Activated CD4-positive, alpha-beta T cell treated with anti-CD3 and anti-CD28 coated beads, Interleukin-2, amount 50 U/mL, for 1 hour (primary cell): Measurements from ENCODE around the gene CREBBP.

Experiments used
- DNase-seq: peaks from one replicate; pipeline ENCODE4 v3.0.0-alpha.2; 2020

The CREBBP gene

DNA sequence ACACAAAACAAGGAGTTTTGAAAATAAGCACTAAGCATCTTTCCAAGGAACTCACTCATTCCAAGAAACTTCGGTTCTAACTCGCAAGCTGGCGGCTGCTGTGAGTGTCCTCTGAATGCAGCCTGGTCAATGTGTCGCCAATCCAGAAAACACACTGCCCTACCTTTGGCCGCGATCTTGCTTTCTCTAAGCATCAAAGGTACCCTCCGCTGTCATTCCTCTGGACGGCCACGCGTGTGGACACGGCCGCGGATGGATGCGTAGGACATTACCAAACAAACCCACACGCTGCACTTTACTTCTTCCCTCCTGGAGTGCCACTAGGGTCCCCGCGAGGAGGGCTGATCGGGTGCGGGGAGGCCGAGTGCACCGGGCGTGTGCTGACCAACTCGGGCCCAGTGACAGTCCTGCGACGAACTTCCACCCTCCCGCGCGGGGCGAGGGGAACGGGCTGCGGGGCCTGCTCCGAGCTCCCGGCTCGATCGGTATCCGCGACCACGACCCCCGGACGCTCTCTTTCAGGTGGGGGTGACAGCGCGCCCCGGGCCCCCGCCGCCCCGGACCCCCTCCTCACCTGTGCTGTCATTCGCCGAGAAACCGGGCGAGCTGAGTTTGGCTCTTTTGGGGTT lies 1.1 kb downstream of the CREBBP start:
- peak; percentile 9 for DNase-seq

DNA sequence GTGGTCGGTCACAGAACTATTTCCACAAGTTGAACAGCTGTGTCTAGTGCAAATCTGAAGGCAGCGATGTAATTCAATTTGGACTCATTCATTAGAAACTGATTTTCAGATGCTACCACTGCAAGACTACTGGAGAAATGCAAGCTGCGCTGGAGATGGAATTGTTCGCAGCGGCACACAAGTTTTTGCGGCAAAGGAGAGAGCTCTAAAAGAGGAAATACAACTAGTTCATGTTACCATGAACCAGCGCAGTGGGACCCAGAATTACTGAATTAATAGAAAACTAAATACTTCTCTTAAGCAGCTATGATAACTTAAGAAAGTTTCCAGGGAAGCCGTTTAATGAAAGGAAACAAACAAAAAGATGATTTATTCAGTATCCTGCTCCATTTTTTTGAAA lies 1.9 kb downstream of the CREBBP start:
- no peak for DNase-seq

DNA sequence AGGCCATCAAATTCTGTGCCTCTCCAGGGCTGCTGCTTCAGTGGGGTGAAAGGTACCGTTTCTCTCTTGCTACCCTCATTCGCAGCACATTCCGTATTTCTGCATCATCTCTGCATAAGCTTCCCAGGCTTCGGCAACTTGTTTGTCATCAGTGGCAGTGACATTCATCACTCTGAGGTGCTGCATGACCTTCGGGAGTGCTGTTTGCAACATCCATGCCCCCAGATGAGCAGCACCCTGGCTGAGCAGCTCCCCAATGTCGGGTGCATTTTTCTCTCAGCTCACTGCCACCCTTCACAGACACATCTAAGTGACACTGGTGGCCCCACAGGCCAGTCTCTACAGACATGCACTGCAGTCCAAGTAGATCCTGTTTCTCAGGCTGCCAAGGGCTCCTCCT lies 3.8 kb downstream of the CREBBP start:
- no peak for DNase-seq

DNA sequence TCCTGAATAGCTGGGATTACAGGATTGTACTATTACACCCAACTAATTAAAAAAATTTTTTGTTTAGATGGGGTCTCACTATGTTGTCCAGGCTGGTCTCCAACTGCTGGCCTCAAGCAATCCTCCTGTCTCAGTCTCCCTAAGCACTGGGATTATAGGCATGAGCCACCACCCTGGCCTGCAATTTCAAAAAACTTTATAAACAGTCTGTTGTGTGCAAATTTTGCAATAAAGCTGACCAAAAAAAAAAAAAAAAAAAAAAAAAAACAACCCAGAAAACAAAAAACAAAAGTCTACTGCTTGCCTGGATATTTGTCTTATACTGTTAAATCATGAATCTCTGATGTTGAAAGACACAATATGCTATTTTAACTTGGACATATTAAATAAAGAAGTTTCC lies 4.4 kb downstream of the CREBBP start:
- DNase-seq, result no peak

DNA sequence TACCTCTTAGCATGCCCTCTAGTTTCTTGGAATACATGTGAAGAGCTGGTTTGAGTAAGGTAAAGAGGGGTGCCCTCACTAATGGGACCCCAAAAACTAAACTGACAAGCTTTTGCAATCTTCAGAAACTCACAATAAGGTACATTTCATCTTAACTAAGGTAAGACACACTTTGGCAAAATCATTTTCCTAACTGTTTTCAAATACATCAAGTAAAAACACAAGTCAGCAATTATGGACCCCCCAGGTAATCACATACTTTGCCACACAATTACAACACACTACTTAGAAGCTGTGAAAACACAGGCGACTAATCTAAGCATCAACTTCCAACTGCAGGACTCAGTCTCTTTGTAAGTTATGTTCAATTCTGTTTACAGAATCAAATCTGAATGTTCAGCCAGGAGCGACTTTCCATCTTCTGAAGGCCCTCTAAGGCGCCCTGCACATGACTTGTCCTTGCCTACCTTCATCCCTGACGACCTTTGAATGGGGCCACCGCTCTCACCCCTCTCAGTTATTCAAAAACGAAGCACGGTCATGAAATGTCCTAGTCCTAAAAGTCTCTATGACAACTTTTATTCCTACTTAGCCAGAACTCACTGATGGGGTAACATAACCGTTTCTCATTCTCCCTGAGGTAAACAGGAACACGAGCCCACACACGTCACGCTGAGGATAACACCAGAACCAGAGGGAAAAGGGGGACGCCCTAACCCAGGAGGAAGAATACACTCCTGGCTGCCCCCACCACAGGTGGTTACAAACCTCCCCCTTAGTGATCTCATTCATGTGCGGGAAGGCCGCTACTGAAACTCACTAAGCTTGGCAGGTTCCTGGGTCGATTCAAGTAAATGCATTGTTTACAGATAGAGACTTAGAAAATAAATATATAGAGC lies 5.5 kb downstream of the CREBBP start:
- no peak for DNase-seq

DNA sequence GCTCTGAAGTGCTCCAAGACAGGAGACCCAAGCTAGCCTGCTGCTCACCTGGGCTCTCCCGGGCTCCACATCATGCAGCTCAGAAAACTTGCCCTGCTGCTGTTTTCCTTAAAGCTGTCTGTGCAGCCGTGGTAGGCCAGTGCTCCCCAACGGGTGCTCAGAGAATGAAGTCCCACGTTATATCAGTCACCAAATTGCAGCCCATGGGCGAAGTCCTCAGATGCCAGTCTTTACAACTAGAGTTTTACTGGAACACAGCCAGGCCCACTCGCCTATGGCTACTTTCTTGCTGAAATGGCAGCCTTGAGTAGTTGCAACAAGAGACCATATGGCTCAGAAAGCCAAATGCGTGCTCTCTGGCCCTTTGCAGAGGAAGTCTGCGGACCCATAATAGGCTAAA lies 6.3 kb downstream of the CREBBP start:
- no peak for DNase-seq

DNA sequence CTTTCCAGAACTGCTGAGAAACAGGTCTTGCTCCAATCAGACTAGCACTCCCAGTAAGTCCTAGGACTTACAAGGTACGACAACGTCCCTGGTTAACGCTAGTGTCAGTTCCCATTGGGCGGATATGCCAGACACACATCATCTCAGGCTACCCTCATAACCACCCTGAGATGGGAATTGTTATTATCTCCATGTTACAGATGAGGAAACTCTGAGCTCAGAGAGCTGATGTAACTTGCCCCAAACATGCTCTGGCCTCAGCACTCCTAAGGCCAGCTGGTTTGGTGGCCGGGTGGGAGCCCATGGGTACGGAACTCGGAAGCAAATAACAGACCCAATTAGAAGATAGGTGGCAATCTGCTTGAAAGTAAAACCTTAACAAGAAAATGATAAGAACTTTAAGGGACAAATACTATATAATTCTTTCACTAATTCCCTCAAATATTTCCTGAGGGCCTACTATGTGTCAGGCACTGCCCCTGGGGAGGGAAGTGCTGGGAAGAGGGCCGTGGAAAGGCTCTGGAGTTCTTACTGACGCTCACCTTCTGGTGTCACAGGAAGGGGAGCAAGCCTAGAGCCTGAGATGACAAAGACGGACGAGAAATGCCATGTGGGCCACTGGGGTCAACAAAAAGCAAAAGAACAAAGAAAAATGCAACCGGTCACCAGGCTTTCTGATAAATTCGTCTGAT lies 6.9 kb downstream of the CREBBP start:
- DNase-seq, result no peak

DNA sequence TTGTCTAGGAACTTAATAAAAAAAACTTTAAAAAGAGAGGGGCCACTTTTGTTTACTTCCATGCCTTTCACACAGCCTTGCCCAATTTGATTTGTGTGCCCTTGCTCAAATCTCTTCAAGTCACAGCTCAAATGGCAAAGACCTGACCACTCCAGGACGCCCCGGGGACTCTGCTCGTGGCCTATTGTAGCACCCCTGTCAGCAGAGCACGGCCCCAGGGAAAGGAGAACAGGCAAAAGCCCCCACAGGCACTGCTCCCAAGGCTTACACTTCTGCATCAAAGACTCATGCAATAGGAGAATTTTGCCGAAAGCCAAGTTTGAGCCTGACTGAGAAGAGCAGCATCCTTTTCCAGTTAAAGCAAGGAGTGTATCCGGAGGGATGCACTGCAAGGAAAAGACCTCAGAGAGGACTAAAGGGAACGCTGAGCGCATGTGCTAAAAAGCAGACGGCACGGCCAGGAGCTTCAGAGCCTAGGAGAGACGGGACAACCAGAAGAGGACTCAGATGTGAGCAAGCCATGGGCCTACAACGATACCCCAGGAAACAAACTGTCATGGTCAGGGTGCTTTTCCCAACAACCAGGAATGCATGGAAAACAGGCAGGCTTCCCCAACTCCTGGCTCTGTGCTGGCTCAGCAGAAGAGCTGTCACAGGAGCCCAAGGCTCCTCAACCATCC lies 8.2 kb downstream of the CREBBP start:
- no peak for DNase-seq

DNA sequence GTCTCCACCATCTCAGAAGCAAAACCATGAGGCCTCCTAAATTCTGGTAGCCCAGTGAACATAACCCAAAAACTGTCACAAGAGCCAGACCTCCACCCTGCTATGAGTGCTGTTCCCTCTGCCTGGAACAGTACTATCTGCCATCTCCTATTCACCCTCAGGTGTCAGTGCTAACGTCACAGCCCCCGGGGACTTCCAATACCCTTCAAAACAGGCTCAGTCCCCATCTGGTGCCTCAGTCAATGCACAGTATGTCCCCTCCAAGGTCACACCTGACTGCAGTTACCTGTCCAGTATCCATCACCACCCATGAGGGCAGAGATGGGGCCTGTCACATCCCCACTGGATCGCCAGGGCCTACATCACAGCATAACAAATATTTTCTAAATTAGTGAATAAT lies 11.5 kb downstream of the CREBBP start:
- no peak for DNase-seq

DNA sequence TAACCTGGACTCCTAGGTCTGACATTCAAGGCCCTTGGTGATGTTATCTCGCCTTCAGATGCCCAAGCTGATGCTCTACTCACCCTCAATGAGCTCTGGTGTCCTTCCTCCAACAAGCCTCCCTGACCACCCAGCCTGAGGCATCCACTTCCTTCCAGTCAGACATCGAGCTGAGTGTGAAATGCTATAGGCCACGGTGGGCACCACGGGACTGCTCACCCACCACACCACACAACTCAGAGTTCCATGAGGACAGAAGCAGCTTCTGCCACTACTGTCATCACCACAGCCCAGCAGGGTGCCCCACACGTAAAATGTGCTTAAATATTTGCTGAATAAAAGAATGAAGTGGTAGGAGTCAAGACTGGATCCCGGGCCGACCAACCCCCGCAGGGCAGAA lies 12.0 kb downstream of the CREBBP start:
- DNase-seq, result no peak

DNA sequence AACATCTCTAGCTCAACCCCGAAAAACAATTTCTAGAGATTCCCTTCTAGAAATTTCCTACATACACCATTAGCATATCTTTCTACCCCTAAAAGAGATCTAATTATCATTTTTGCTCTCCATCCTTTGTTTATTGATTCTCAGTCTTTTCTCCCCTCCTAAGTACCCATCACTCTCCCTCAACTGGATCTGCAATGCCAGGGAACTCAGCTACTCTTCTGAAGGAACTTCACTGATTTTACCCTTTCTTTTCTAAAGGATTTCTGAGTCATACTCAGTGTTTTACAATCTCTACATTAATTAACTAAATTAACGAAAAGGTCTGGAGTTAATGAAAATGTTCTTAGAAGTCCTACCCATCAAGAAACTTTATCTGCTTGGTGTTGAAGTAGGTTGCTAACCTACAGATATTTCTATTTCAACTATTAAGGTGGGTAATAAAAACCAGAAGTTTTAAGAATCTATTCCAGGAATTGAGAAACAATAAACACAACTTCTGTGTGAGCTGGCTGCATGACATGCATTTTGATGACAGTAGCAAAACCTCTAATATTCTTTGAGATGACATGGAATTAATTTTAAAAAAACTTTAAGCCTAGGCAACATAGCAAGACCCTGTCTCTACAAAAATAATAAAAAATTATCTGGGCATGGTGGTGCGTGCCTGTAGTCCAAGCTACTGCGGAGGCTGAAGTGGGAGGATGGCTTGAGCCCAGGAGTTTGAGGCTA lies 13.6 kb downstream of the CREBBP start:
- DNase-seq, result no peak

DNA sequence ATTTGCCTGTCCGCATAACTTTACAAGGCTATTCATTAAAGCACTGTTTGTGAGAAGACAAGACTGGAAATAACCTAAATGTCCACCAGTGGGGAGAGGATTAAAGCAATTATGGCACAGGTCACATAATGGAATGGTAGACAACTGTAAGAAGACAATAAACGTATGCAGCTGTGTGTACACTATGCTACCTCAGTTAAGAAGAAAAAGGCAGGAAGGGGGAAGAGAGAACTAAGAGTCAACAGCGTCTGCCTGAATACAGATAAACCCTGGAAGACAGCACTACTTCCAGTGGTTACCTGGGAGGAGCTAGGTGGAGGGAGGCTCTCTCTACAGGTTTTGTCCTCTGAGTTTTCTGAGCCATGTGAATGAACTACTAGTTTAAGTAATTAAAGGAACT lies 15.3 kb downstream of the CREBBP start:
- DNase-seq, result no peak

DNA sequence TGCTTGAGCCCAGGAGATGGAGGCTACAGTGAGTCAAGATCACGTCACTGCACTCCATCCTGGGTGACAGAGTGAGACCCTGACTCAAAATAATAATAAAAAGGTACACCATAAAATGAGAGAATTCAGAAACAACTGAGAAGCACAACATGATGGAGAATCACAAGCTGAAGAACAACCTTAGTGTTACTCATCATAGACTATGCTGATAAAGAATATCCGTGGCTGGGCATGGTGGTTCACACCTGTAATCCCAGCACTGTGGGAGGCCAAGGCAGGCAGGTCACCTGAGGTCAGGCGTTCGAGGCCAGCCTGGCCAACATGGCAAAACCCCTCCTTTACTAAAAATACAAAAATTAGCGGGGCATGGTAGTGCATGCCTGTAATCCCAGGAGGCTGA lies 16.0 kb downstream of the CREBBP start:
- DNase-seq, result no peak

DNA sequence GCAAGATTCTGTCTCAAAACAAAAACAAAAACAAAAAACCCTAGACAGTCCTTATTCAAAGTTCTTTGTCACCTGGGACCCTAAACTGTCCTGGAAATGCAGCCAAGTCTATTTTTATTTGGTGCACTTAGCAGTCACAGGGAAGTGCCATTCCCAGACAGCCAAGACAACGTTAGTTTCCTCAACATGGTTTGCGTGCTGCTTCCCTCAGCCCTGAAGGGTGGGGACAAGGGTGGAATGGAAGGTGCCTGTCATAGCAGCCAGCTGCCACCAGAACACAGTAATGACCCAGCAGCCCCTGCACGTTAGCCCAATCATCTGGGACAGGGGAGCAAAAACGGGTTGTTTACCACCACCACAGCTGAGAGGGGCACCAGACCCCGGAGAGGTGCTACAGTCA lies 16.9 kb downstream of the CREBBP start:
- no peak for DNase-seq

DNA sequence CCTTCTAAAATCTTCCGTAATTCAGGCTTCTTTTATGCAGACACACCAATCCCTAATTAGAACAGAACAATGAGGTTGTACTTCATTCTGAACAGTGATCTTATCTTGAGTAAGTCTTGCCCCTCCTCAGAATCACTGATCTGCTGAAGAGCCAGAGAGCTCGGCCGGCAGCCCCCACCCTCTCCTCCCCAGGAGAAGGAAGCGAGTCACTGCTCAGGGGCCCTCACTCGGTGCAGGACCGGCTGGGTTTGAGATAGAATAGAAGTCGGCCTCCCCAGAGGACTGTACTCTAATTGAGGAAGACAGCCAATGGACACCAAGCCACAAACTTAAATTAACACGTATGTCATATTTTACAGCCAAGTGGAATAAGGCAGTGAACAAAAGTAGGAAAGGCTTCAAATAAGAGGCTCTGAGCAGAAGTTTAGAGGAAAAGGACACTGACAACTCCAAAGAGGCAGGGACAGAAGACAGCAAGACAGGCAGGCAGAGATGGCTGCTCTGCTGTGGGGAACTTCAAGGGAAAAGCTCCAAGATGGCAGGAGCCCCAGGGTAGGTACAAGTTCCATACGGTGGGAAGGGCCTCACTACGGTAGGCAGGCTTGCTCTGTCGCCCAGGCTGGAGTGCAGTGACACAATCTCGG lies 18.6 kb downstream of the CREBBP start:
- no peak for DNase-seq

DNA sequence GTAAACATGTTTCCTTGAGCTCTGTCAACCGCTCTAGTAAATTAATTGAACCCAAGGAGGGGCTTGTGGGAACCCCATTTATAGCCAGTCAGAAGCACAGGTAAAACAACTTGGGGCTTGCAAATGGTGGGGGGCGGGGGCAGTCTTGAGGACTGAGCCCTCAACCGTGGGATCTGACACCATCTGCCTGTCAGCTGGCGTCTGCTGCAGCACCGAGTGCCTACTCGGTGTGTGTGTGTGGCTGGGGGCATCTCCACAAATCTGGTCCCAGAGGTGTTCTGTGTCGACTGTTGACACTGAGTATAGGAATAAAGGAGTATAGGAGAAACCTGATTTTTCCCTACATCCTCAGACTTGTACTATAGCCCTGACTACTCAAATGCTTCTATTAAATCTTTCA lies 20.6 kb downstream of the CREBBP start:
- DNase-seq, result no peak

DNA sequence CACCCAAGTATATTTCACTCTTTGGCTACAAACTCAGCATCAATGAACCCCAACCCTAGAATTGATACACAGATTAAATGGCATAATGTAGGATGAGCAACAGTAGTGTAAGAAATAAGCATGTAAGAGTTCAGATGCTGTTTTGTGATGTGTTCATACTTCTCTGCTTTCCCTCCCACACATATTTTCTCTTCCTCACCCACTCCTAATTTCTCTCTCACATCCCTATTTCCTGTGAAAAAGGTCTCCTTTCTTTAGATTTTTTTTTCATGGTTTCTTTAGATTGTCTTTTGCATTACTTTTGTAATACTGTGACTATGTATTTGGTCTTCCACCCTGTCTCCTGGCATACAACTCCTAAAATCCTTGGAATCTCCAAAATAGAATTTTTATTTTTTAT lies 21.7 kb downstream of the CREBBP start:
- no peak for DNase-seq

DNA sequence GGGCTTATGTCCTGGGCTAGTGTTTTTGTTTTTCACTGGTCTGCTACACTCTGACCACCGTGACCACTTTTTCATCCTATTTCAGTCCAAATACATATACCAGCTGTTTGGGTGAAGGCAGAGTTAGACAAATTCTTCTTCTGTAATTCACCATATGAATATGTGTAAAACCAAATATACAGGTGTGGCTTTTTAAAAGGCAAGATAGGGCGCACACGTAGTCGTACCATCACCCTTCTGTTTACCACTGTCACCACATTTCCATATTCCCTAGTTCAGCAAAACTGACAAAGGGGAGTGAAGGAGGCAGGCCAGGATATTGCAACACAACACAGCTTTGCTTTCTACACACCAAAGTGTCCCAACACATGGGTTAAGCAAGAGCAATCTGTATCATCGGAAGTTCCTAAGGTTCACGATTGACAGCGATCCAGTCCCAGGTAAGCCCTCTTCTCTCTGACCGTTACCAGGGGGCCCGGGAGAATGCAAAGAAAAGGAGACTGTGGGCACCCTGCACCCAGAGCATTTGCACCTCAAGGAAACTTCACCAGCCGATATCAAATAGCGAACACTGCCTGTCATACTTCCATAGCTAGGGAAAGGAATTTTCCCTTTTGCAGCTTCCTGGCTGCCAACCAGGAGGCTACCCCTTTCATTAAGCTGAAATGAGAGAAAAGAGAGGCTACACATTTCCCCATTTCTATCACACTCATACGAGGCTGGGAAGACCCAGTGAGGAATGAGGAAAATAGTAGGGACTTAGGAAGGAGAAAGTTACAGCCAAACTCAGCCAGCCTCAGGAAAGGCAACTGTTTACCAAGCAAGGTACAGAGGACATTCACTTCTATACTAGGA lies 23.1 kb downstream of the CREBBP start:
- DNase-seq, result no peak

DNA sequence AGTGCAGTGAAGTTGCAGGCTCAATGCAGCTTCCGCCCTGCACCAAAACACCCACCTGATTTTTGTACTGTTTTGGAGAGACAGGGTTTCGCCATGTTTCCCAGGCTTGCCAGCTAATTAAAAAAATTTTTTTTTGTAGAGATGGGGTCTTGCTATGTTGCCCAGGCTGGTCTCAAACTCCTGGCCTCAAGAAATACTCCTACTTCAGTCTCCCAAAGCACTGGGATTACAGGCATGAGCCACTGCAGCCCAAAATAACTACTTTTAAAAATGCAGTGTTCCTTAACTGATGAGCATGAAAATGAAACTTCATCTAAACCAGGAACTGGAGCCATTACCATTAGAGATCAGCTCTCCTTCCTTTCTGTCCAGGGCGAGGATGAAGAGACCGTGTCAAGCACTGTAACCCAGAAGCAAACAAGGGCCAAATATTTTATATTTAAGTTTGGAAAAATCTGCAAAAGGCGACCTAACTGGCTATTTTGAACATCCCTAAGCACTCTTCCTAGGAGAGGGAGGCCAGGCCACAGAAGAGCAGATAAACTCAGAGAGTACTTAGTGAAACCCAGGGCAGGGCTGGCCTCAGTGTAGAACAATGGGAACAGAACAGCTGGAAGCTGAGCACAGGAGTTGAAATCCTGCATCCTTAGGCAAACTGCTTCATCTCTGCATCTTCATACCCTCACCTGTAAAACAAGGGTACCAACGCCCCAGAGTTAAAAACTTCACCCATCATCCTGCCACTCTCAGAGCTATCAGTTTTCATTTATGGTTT lies 24.0 kb downstream of the CREBBP start:
- no peak for DNase-seq

DNA sequence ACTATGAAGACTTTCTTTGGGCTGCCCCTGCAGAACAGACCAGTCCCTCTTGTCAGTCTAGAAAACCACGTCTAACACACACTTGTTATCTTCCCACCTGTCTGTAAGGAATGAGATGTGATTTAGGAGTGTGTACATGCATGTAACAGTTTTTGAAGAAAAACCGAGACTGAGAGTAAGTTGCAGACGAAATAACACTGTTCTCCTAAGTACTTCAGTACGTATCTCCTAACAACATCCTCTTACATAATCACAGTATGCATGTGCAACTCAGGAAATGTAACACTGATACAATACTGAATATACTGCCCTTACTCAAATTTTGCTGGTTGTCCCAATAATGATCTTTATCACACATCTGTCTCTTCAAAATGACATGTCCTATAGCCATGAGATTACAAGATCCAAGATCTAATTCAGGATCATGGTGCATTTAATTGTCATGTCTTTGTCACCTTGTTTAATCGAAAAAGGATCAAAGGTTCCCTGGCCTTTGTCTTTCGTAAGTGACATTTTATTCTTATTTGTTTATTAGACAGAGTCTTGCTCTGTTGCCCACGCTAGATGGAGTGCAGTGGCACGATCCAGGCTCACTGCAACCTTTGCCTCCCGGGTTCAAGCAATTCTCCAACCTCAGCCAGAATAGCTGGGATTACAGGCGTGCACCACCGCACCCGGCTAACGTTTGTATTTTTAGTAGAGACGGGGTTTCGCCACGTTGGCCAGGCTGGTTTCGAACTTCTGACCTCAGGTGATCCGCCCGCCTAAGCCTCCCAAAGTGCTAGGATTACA lies 25.6 kb downstream of the CREBBP start:
- no peak for DNase-seq
